Stomach (tissue), 4 donors: ENCODE results near the gene BBS1.

Experiments
- EP300 ChIP-seq: sonication (generic); formaldehyde crosslinking; IDR thresholded peaks from one replicate; pipeline ENCODE4 v1.6.1; 2017; ENCODE audit warnings: antibody characterized with exemption
- POLR2A ChIP-seq, 4 donors: fragments of 450-650 bp; IDR thresholded peaks; one replicate each; pipeline ENCODE4 v1.6.1; 2016; ENCODE audit warnings: antibody characterized with exemption in 4 of 4, control low read depth in 2 of 4, mild to moderate bottlenecking in 1 of 4, moderate library complexity in 1 of 4
- POLR2AphosphoS5 ChIP-seq, 3 donors: sonication (generic); formaldehyde crosslinking; IDR thresholded peaks; one replicate each; pipeline ENCODE4 v1.6.1; 2016; ENCODE audit warnings: antibody characterized with exemption in 3 of 3
- TF ChIP-seq, protein P1 (sequence below), 7 experiments: fragments of 450-650 bp in 4 of 7; fragments of 200-600 bp in 3 of 7; sonication (generic) in 3 of 7; IDR thresholded peaks; one replicate each; pipeline ENCODE4 v1.5.1; 2016 to 2019; ENCODE audit warnings: antibody characterized with exemption in 7 of 7, control low read depth in 2 of 7, mild to moderate bottlenecking in 1 of 7

DNA sequence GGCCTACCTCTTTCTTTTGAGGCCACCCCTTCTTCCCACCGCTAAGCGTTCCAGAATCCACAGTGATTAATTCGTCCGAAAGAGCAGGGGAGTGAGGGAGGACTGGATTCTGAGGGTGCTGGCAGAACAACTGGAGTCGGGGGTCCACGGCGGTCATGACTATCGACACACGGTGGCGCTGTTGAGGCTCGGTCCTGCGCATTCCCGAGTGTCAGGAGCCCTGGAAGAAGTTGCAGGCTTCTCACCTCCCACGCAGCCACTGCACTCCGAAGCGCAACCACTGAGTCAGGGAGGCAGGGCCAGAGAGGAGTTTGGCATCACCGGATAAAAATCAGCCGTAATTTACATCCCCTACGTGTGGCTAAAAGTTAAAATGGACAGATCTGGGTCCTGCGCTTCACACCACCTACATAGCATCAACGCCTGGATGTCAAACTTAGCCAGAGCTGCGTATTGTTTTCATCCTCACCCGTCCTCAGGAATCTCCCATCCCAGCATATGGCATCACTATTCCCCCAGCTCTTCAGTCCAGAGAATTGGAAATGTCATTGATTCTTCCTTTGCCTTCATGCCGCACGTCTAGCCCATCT, 68.7 kb downstream of the BBS1 start:
- TF ChIP-seq POLR2A (IDR thresholded peaks at IDR 0.05): no peak
- TF ChIP-seq, protein P1, sequence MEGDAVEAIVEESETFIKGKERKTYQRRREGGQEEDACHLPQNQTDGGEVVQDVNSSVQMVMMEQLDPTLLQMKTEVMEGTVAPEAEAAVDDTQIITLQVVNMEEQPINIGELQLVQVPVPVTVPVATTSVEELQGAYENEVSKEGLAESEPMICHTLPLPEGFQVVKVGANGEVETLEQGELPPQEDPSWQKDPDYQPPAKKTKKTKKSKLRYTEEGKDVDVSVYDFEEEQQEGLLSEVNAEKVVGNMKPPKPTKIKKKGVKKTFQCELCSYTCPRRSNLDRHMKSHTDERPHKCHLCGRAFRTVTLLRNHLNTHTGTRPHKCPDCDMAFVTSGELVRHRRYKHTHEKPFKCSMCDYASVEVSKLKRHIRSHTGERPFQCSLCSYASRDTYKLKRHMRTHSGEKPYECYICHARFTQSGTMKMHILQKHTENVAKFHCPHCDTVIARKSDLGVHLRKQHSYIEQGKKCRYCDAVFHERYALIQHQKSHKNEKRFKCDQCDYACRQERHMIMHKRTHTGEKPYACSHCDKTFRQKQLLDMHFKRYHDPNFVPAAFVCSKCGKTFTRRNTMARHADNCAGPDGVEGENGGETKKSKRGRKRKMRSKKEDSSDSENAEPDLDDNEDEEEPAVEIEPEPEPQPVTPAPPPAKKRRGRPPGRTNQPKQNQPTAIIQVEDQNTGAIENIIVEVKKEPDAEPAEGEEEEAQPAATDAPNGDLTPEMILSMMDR (IDR thresholded peaks at IDR 0.05): peak in 5 of 7 experiments; percentile 74 to 85 (median 78)
- peak in 1 of 3 donors; percentile 63 for TF ChIP-seq POLR2AphosphoS5 (IDR thresholded peaks at IDR 0.05)
- TF ChIP-seq EP300: no peak
